H1 (cell line): ENCODE measurements around the gene CRYBB1. TPM values are rescaled to one million over a fixed set of nuclear protein-coding genes. Genes with fewer than 3 reads are reported as not detected.

ENCODE experiments used
- CTCF ChIA-PET: fragments of 300-600 bp; sonication (Branson Sonifier 250); formaldehyde crosslinking; loops from one replicate; lab custom pipeline; 2021; ENCODE audit not compliant: partially characterized antibody; lab: Charles Lee
- POLR2A ChIA-PET: fragments of 300-600 bp; sonication (Branson Sonifier 250); formaldehyde crosslinking; loops from one replicate; lab custom pipeline; 2021; ENCODE audit warnings: inconsistent platforms; ENCODE audit not compliant: partially characterized antibody; lab: Charles Lee
- DNase-seq, 2 experiments: peaks; one replicate each; pipeline versions ENCODE4 v3.0.0 to v3.0.0-alpha.2; 2010 to 2022; ENCODE audit warnings: low spot score in 2 of 2, low read depth in 1 of 2, mixed read lengths in 1 of 2
- FAIRE-seq: peaks from 2 replicates; lab custom pipeline; 2011; peaks lifted over from hg19 to GRCh38; lab: Jason Lieb, UNC
- H2AFZ ChIP-seq: 2 replicates; pipeline ENCODE4 v1.8.1; 2012; ENCODE audit warnings: low read length, inconsistent platforms
- H2AK5ac ChIP-seq: 2 replicates; pipeline ENCODE4 v1.6.1; 2013; ENCODE audit warnings: low read depth, low read length
- H2BK120ac ChIP-seq: replicated peaks from 2 replicates; pipeline ENCODE3; 2013; ENCODE audit warnings: low read depth, low read length, inconsistent platforms
- H2BK12ac ChIP-seq: 2 replicates; pipeline ENCODE4 v1.6.1; 2013; ENCODE audit warnings: low read depth, low read length
- H2BK15ac ChIP-seq: 2 replicates; pipeline ENCODE4 v1.6.1; 2013; ENCODE audit warnings: low read length
- H2BK20ac ChIP-seq: 2 replicates; pipeline ENCODE4 v1.6.1; 2013; ENCODE audit warnings: low read length
- H2BK5ac ChIP-seq: 2 replicates; pipeline ENCODE4 v1.6.1; 2013; ENCODE audit warnings: low read depth, low read length
- H3K14ac ChIP-seq: 2 replicates; pipeline ENCODE4 v1.6.1; 2013; ENCODE audit warnings: inconsistent platforms; ENCODE audit not compliant: insufficient read length
- H3K18ac ChIP-seq: 2 replicates; pipeline ENCODE4 v1.6.1; 2013; ENCODE audit warnings: low read length; ENCODE audit errors: extremely low read depth
- H3K23ac ChIP-seq: 2 replicates; pipeline ENCODE4 v1.6.1; 2013; ENCODE audit warnings: inconsistent platforms; ENCODE audit not compliant: insufficient read length
- H3K23me2 ChIP-seq: 2 replicates; pipeline ENCODE4 v1.6.1; 2013; ENCODE audit warnings: low read depth, low read length
- H3K27ac ChIP-seq: 2 replicates; pipeline ENCODE4 v1.6.1; 2011; ENCODE audit warnings: low read depth, low read length, inconsistent platforms
- H3K27me3 ChIP-seq, 4 experiments: replicated peaks in 1 of 4; 1 replicate in 1 of 4; 2 replicates in 3 of 4; pipeline versions ENCODE4 v1.6.1 to v1.8.1; 2011 to 2013; ENCODE audit warnings: low read length in 3 of 4, mild to moderate bottlenecking in 3 of 4, inconsistent platforms in 2 of 4, mixed read lengths in 2 of 4, moderate library complexity in 1 of 4; ENCODE audit not compliant: control insufficient read depth in 3 of 4, insufficient read depth in 3 of 4; ENCODE audit errors: extremely low read depth in 1 of 4
- H3K36me3 ChIP-seq, 4 experiments: 2 replicates each; pipeline versions ENCODE4 v1.6.1 to v1.8.1; 2011 to 2013; ENCODE audit warnings: mild to moderate bottlenecking in 4 of 4, low read length in 3 of 4, moderate library complexity in 2 of 4, control low read depth in 1 of 4, inconsistent platforms in 1 of 4; ENCODE audit not compliant: insufficient read depth in 4 of 4, control insufficient read depth in 2 of 4
- H3K4ac ChIP-seq: replicated peaks from 2 replicates; pipeline ENCODE3; 2013; ENCODE audit warnings: low read length, low read depth, mixed read lengths, inconsistent platforms; ENCODE audit not compliant: insufficient read length
- H3K4me1 ChIP-seq, 4 experiments: replicated peaks in 1 of 4; 1 replicate in 1 of 4; 2 replicates in 3 of 4; pipeline versions ENCODE4 v1.6.1 to v1.8.1; 2011 to 2013; ENCODE audit warnings: low read length in 3 of 4, inconsistent platforms in 2 of 4, mixed read lengths in 1 of 4; ENCODE audit not compliant: insufficient read depth in 4 of 4, control insufficient read depth in 3 of 4
- H3K4me2 ChIP-seq, 2 experiments: 2 replicates each; pipeline versions ENCODE4 v1.6.1 to v1.8.1; 2011 to 2013; ENCODE audit warnings: low read depth in 2 of 2, low read length in 2 of 2, control low read depth in 1 of 2, inconsistent platforms in 1 of 2, mild to moderate bottlenecking in 1 of 2; ENCODE audit not compliant: insufficient read depth in 1 of 2
- H3K4me3 ChIP-seq, 4 experiments: fragments of 200-600, 300-600 bp in 1 of 4; sonication (generic), shearing (Covaris generic), sonication (Bioruptor Twin) in 1 of 4; 2 replicates each; pipeline versions ENCODE4 v1.5.1 to v1.8.1; 2011 to 2016; ENCODE audit warnings: low read length in 4 of 4, low read depth in 3 of 4, control low read depth in 2 of 4, inconsistent platforms in 2 of 4, mild to moderate bottlenecking in 2 of 4, mixed read lengths in 1 of 4, moderate library complexity in 1 of 4; ENCODE audit not compliant: insufficient read depth in 2 of 4; ENCODE audit errors: extremely low read depth in 1 of 4
- H3K56ac ChIP-seq: replicated peaks from 2 replicates; pipeline ENCODE3; 2013; ENCODE audit warnings: low read depth, mild to moderate bottlenecking, mixed read lengths, low read length, inconsistent platforms; ENCODE audit not compliant: insufficient read length
- H3K79me1 ChIP-seq: 2 replicates; pipeline ENCODE4 v1.6.1; 2013; ENCODE audit warnings: low read depth, low read length, control low read depth
- H3K79me2 ChIP-seq, 2 experiments: 2 replicates each; pipeline versions ENCODE4 v1.6.1 to v1.8.1; 2012 to 2013; ENCODE audit warnings: low read length in 2 of 2, mild to moderate bottlenecking in 2 of 2, inconsistent platforms in 1 of 2; ENCODE audit not compliant: insufficient read depth in 2 of 2, control insufficient read depth in 1 of 2
- H3K9ac ChIP-seq, 4 experiments: replicated peaks in 1 of 4; 1 replicate in 1 of 4; 2 replicates in 3 of 4; pipeline versions ENCODE4 v1.6.1 to v1.8.1; 2011 to 2013; ENCODE audit warnings: low read depth in 3 of 4, low read length in 3 of 4, control low read depth in 2 of 4, mild to moderate bottlenecking in 2 of 4, moderate library complexity in 2 of 4, inconsistent platforms in 1 of 4; ENCODE audit errors: extremely low read depth in 1 of 4
- H3K9me3 ChIP-seq, 2 experiments: 2 replicates each; pipeline versions ENCODE4 v1.6.1 to v1.8.1; 2012 to 2013; ENCODE audit warnings: mild to moderate bottlenecking in 2 of 2, moderate library complexity in 2 of 2, control low read depth in 1 of 2, inconsistent platforms in 1 of 2, low read depth in 1 of 2, low read length in 1 of 2, mixed read lengths in 1 of 2; ENCODE audit not compliant: insufficient read depth in 2 of 2
- H4K20me1 ChIP-seq, 2 experiments: replicated peaks in 1 of 2; 2 replicates each; pipeline versions ENCODE3 to v1.8.1; 2011 to 2013; ENCODE audit warnings: inconsistent platforms in 2 of 2, low read length in 2 of 2, mild to moderate bottlenecking in 1 of 2; ENCODE audit not compliant: insufficient read depth in 2 of 2, control insufficient read depth in 1 of 2
- H4K5ac ChIP-seq: 2 replicates; pipeline ENCODE4 v1.6.1; 2013; ENCODE audit warnings: low read length, low read depth, mixed read lengths, inconsistent platforms; ENCODE audit not compliant: insufficient read length
- H4K8ac ChIP-seq: 2 replicates; pipeline ENCODE4 v1.8.0; 2013; ENCODE audit warnings: mild to moderate bottlenecking, moderate library complexity, low read length, inconsistent platforms; ENCODE audit not compliant: insufficient read depth; ENCODE audit errors: extremely low read depth
- H4K91ac ChIP-seq: replicated peaks from 2 replicates; pipeline ENCODE3; 2013; ENCODE audit warnings: low read length, mixed read lengths, inconsistent platforms; ENCODE audit not compliant: insufficient read length
- WGBS, 2 experiments: shearing (Covaris generic) in 1 of 2; methylation state at CpG; one replicate each; pipeline versions ENCODE4 v1.1.6 to v1.1.7; 2013 to 2015; ENCODE audit warnings: low lambda C conversion rate in 2 of 2, mixed read lengths in 2 of 2, inconsistent platforms in 1 of 2, low coverage in 1 of 2, missing lambda C conversion rate in 1 of 2; ENCODE audit not compliant: insufficient replicate concordance in 2 of 2, insufficient coverage in 1 of 2, insufficient read length in 1 of 2; ENCODE audit errors: extremely low coverage in 1 of 2, missing lambda C conversion rate in 1 of 2; 5-methylcytosine and 5-hydroxymethylcytosine counted together
- polyA plus RNA-seq, 7 experiments: library from polyadenylated mRNA; depleted of rRNA in 3 of 7; stranded (reverse) in 5 of 7; unstranded in 2 of 7; fragments of >200 nt in 5 of 7; fragments of 200-250 nt in 2 of 7; gene quantifications; 1 replicate in 5 of 7; 2 replicates in 1 of 7; 4 replicates in 1 of 7; pipeline versions ENCODE4 v1.2.1 to v1.2.3, GENCODE V29; 2011 to 2013; ENCODE audit warnings: missing spikeins in 2 of 7, mixed read lengths in 2 of 7
- total RNA-seq: library from RNA; stranded (reverse); fragmentation: NEBNext Ultra II Directional; extraction: Animal tissue kit (Norgen Biotek cat#: 25700); gene quantifications from 2 replicates; pipeline ENCODE4 v1.2.1, GENCODE V29; 2021

Gene CRYBB1
- total and polyA plus RNA-seq, 2 of the 8 experiments (the other 6 are each of a cell fraction or from before 2014, with no cell fraction given) = 1.7 to 6.0 TPM

- Histone ChIP-seq H2AFZ (no peak overlapping the region), H3K79me1 (peaks cover 25% of the 10 kb centered on the region), H3K9me3 (no peaks in the 10 kb centered on the region), H2BK12ac (peak overlapping the region; percentile 96), H4K8ac (no peak overlapping the region), H2BK120ac (peak overlapping the region; percentile 16), H3K56ac (no peak overlapping the region), H3K23me2 (no peaks in the 10 kb centered on the region; the same call in 1 of the 2 replicates), H3K18ac (peak overlapping the region; percentile 5), H4K20me1 (peaks cover 0 to 13% of the 10 kb centered on the region in 2 experiments), H3K4me3 (peak overlapping the region in 1 of 4 experiments; percentile 32; a peak in 2 of 8 replicates), H3K36me3 (peaks cover 0 to 4% (median 0%) of the 10 kb centered on the region in 4 experiments; a peak in 1 of 8 replicates), H2BK15ac (no peak overlapping the region), H3K4me1 (peaks cover 16 to 43% (median 29%) of the 10 kb centered on the region in 4 experiments), H3K23ac (no peak overlapping the region), H4K91ac (no peak overlapping the region), H2BK5ac (peak overlapping the region; percentile 90), H3K27me3 (no peaks in the 10 kb centered on the region), H3K4ac (no peak overlapping the region), H3K27ac (peak overlapping the region; percentile 85), H3K14ac (no peak overlapping the region), H3K79me2 (peaks cover 6 to 89% of the 10 kb centered on the region in 2 experiments), H2AK5ac (peak overlapping the region; percentile 94), H2BK20ac (peak overlapping the region; percentile 93), H3K9ac (peak overlapping the region in 2 of 4 experiments; percentile 20 to 41; a peak in 2 of 7 replicates), H3K4me2 (peak overlapping the region; percentile 45 to 68), H4K5ac (no peak overlapping the region)
- 36% methylated on average over 11 of the region's 11 CpGs; no CpG with 5 or more reads in 1 of the 2 experiments for WGBS, 2 experiments
- DNase-seq (peak in 1 of 2 experiments; percentile 39), FAIRE-seq (peak; percentile 76)
- CTCF ChIA-PET = no interaction called here
- POLR2A ChIA-PET = interaction anchor here (0.8 to 1.8 kb wide), 2 partner anchors 10 to 14 kb away, joined by 4 to 8 read pairs; no protein-coding TSS in a partner anchor
These were observed 49.6 kb downstream of the CRYBB1 start for GRCh38 chr22:26568207-26568706.
